ENCODE measurements around the gene RABGAP1L. TPM values are rescaled to one million over a fixed set of nuclear protein-coding genes. Genes with fewer than 3 reads are reported as not detected.

Gene RABGAP1L
- total RNA-seq, 1 experiment from 2014 or later = 29.3 TPM

- H3K36me3 ChIP-seq (ENCODE audit: control insufficient read depth in 1 of 2, insufficient read depth in 2 of 2, low read length in 2 of 2) = no peaks in the 10 kb centered on the region
- H3K4me2 ChIP-seq (ENCODE audit: low read length) = no peak overlapping the region
- no peak overlapping the region for H3K9ac ChIP-seq (ENCODE audit: low read length)
- no peak for DNase-seq (ENCODE audit: low read depth, low spot score)
- no peak overlapping the region for H2AFZ ChIP-seq (ENCODE audit: low read depth, low read length, poor library complexity, severe bottlenecking)
- no peak overlapping the region for H3K4me3 ChIP-seq (replicated peaks in 1 of 2; ENCODE audit: low read depth in 1 of 2, low read length in 2 of 2)
- no peaks in the 10 kb centered on the region for H3K79me2 ChIP-seq (ENCODE audit: insufficient read depth, low read length)
- ATAC-seq = no peak
- H3K27me3 ChIP-seq (ENCODE audit: insufficient read depth, low read length) = no peaks in the 10 kb centered on the region
- no peaks in the 10 kb centered on the region for H4K20me1 ChIP-seq (ENCODE audit: insufficient read depth)
- no peaks in the 10 kb centered on the region for H3K4me1 ChIP-seq (ENCODE audit: control insufficient read depth in 1 of 2, insufficient read depth in 2 of 2, low read length in 2 of 2)
- no TSS peak for BruUV-seq (replicated peaks)
- POLR2A ChIA-PET = no interaction called here
- no peaks in the 10 kb centered on the region for H3K9me2 ChIP-seq (ENCODE audit: insufficient read depth)
- no peak for TF ChIP-seq SIN3A (IDR thresholded peaks at IDR 0.05; ENCODE audit: low read depth)
- TF ChIP-seq CTCF (IDR thresholded peaks at IDR 0.05 in 2 of 3, conservative IDR thresholded peaks at IDR 0.05 in 1 of 3; ENCODE audit: borderline replicate concordance in 1 of 3, insufficient read depth in 1 of 3, low read depth in 2 of 3, low read length in 2 of 3) = no peak
- no peak for TF ChIP-seq POLR2A (IDR thresholded peaks at IDR 0.05; ENCODE audit: borderline replicate concordance, extremely low read depth, insufficient read depth, insufficient read length)
- TF ChIP-seq YY1 (IDR thresholded peaks at IDR 0.05; ENCODE audit: extremely low read depth, insufficient replicate concordance, low read depth, low read length) = no peak
- TF ChIP-seq SP1 (IDR thresholded peaks at IDR 0.05; ENCODE audit: low read depth) = no peak
- no peak for TF ChIP-seq CEBPB (IDR thresholded peaks at IDR 0.05; ENCODE audit: low read depth)
- TF ChIP-seq FOSL1 (IDR thresholded peaks at IDR 0.05; ENCODE audit: low read depth) = no peak
- no peak for TF ChIP-seq POLR2AphosphoS5 (IDR thresholded peaks at IDR 0.05; ENCODE audit: low read depth, low read length)
- TF ChIP-seq RAD21 (IDR thresholded peaks at IDR 0.05; ENCODE audit: low read depth) = no peak
- TF ChIP-seq TCF7L2 (IDR thresholded peaks at IDR 0.05; ENCODE audit: borderline replicate concordance, extremely low read depth, insufficient read depth, insufficient read length) = no peak
- H3K27ac ChIP-seq (ENCODE audit: low read depth, low read length) = no peak overlapping the region
- no peaks in the 10 kb centered on the region for H3K9me3 ChIP-seq (ENCODE audit: control insufficient read depth in 1 of 2, insufficient read depth in 1 of 2, low read depth in 1 of 2, low read length in 2 of 2)
- RAD21 ChIA-PET (ENCODE audit: low non-redundant PET in 1 of 2, low total read pairs in 2 of 2, uncharacterized antibody in 2 of 2, unreplicated experiment in 2 of 2) = no interaction called here
- CTCF ChIA-PET = no interaction called here
- intact Hi-C loops (cut with micrococcal nuclease) = no loop called here
Observed at GRCh38 chr1:174931214-174931613, 771.9 kb downstream of the RABGAP1L start.

Measured in HCT116 (cell line).